ENCODE measurements around the gene PALS2.

DNA sequence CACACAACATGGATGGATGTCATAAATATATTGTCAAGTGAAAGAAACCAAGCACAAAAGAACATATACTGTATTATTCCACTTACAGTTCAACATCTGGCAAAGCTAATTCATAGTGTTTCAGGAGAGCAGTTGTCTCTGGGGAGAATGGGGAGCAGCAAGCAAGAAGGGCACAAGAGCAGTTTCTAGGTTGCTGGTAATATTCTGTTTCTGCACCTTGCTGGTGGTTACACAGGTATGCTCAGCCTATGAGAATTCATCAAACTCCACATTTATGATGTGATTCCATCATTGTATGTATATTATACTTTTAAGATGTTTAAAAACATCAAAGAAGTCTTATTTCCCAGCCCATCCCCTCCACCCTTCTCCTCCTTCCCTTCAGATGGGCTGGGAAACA is 18.1 kb upstream of the PALS2 start:
- TF ChIP-seq KLF9 (CRISPR knock-in tag; IDR thresholded peaks at IDR 0.05; ENCODE audit: low read depth) (no peak), ZNF235 (CRISPR knock-in tag; IDR thresholded peaks at IDR 0.05; ENCODE audit: borderline replicate concordance) (no peak)
